HEK293 (cell line): ENCODE results near the gene PC.

ENCODE experiments used
- CTCF ChIA-PET: fragments of 350-600 bp; formaldehyde crosslinking; extraction: SDS; loops from one replicate; lab custom pipeline; 2021; ENCODE audit warnings: antibody characterized with exemption; lab: Yijun Ruan, JAX
- POLR2A ChIA-PET: fragments of 300-600 bp; formaldehyde crosslinking; extraction: SDS; loops from one replicate; lab custom pipeline; 2020; ENCODE audit warnings: antibody characterized with exemption, inconsistent platforms; lab: Yijun Ruan, JAX
- H3K27ac ChIP-seq: fragments of 200-500 bp; sonication (Bioruptor generic); 2 replicates; pipeline ENCODE4 v1.5.1; 2014; ENCODE audit warnings: low read depth, low read length, control low read depth, inconsistent platforms; ENCODE audit errors: extremely low read depth
- H3K36me3 ChIP-seq, 2 experiments: fragments of 200-500 bp in 1 of 2; sonication (Bioruptor generic) in 1 of 2; 1 replicate in 1 of 2; 2 replicates in 1 of 2; pipeline ENCODE4 v1.5.1; 2014 to 2017; ENCODE audit warnings: inconsistent platforms in 2 of 2, low read length in 2 of 2; ENCODE audit not compliant: control insufficient read depth in 2 of 2, insufficient read depth in 1 of 2
- H3K4me1 ChIP-seq: fragments of 200-500 bp; sonication (Bioruptor generic); 2 replicates; pipeline ENCODE4 v1.5.1; 2014; ENCODE audit warnings: mild to moderate bottlenecking, low read length, inconsistent platforms; ENCODE audit not compliant: control insufficient read depth, insufficient read depth
- H3K4me3 ChIP-seq: 2 replicates; pipeline ENCODE4 v1.5.1; 2011; ENCODE audit warnings: low read depth, mild to moderate bottlenecking, control low read depth, low read length, moderate library complexity
- H3K9me3 ChIP-seq: fragments of 200-500 bp; sonication (Bioruptor generic); 2 replicates; pipeline ENCODE4 v1.5.1; 2014; ENCODE audit warnings: low read depth, low read length, inconsistent platforms; ENCODE audit not compliant: control insufficient read depth, insufficient read depth
- KLF16 ChIP-seq: fragments of 450-650 bp; formaldehyde crosslinking; IDR thresholded peaks from 2 replicates; pipeline ENCODE4 v1.5.1; 2017; ENCODE audit warnings: missing biosample characterization, missing genetic modification characterization
- KLF9 ChIP-seq: fragments of 450-650 bp; formaldehyde crosslinking; IDR thresholded peaks from 2 replicates; pipeline ENCODE4 v1.5.1; 2016; ENCODE audit warnings: missing biosample characterization, missing genetic modification characterization, low read depth
- SP2 ChIP-seq: fragments of 450-650 bp; formaldehyde crosslinking; IDR thresholded peaks from 2 replicates; pipeline ENCODE4 v1.5.1; 2016; ENCODE audit warnings: missing biosample characterization, missing genetic modification characterization
- ZFP37 ChIP-seq: fragments of 450-650 bp; formaldehyde crosslinking; IDR thresholded peaks from 2 replicates; pipeline ENCODE4 v1.5.1; 2016; ENCODE audit warnings: missing biosample characterization, missing genetic modification characterization
- ZNF138 ChIP-seq: fragments of 450-650 bp; formaldehyde crosslinking; IDR thresholded peaks from 2 replicates; pipeline ENCODE4 v1.5.1; 2016; ENCODE audit warnings: missing biosample characterization, missing genetic modification characterization, borderline replicate concordance
- ZNF266 ChIP-seq: fragments of 450-650 bp; formaldehyde crosslinking; IDR thresholded peaks from 2 replicates; pipeline ENCODE4 v1.5.1; 2016; ENCODE audit warnings: missing biosample characterization, missing genetic modification characterization, low read depth
- ZNF274 ChIP-seq, 2 experiments: fragments of 200-500 bp in 1 of 2; fragments of 450-650 bp in 1 of 2; sonication (Bioruptor generic) in 1 of 2; formaldehyde crosslinking in 1 of 2; IDR thresholded peaks; 2 replicates each; pipeline versions ENCODE4 v1.5.1 to v1.6.1; 2014 to 2016; ENCODE audit warnings: borderline replicate concordance in 1 of 2, inconsistent platforms in 1 of 2, low read length in 1 of 2, missing biosample characterization in 1 of 2, missing genetic modification characterization in 1 of 2
- ZNF311 ChIP-seq: fragments of 450-650 bp; formaldehyde crosslinking; IDR thresholded peaks from 2 replicates; pipeline ENCODE4 v1.5.1; 2017; ENCODE audit warnings: missing biosample characterization, missing genetic modification characterization, borderline replicate concordance
- ZNF391 ChIP-seq: fragments of 450-650 bp; formaldehyde crosslinking; IDR thresholded peaks from 2 replicates; pipeline ENCODE4 v1.5.1; 2016; ENCODE audit warnings: low read depth, missing biosample characterization, missing genetic modification characterization, borderline replicate concordance
- ZNF423 ChIP-seq: fragments of 450-650 bp; formaldehyde crosslinking; IDR thresholded peaks from 2 replicates; pipeline ENCODE4 v1.5.1; 2016; ENCODE audit warnings: missing biosample characterization, missing genetic modification characterization
- ZNF529 ChIP-seq: fragments of 450-650 bp; formaldehyde crosslinking; IDR thresholded peaks from 2 replicates; pipeline ENCODE4 v1.5.1; 2017; ENCODE audit warnings: missing genetic modification characterization, missing biosample characterization; ENCODE audit not compliant: insufficient replicate concordance
- ZNF549 ChIP-seq: fragments of 450-650 bp; IDR thresholded peaks from 2 replicates; pipeline ENCODE4 v1.5.1; 2018; ENCODE audit warnings: missing biosample characterization, missing genetic modification characterization, mild to moderate bottlenecking, inconsistent platforms, moderate library complexity
- ZNF654 ChIP-seq: fragments of 450-650 bp; formaldehyde crosslinking; IDR thresholded peaks from 2 replicates; pipeline ENCODE4 v1.5.1; 2016; ENCODE audit warnings: low read depth, missing biosample characterization, missing genetic modification characterization
- ZNF664 ChIP-seq: fragments of 450-650 bp; formaldehyde crosslinking; IDR thresholded peaks from 2 replicates; pipeline ENCODE4 v1.5.1; 2016; ENCODE audit warnings: missing biosample characterization, missing genetic modification characterization
- TF ChIP-seq, protein P1 (sequence below): fragments of 450-650 bp; formaldehyde crosslinking; IDR thresholded peaks from 2 replicates; pipeline ENCODE4 v1.5.1; 2016; ENCODE audit warnings: missing biosample characterization, missing genetic modification characterization, borderline replicate concordance
- TF ChIP-seq, protein P2 (sequence below): fragments of 450-650 bp; formaldehyde crosslinking; optimal IDR thresholded peaks from 2 replicates; pipeline ENCODE3; 2016; ENCODE audit warnings: missing biosample characterization, mild to moderate bottlenecking, missing genetic modification characterization
- TF ChIP-seq, protein P3 (sequence below): fragments of 450-650 bp; formaldehyde crosslinking; IDR thresholded peaks from 2 replicates; pipeline ENCODE4 v1.5.1; 2017; ENCODE audit warnings: missing biosample characterization, missing genetic modification characterization
- TF ChIP-seq, protein P4 (sequence below): fragments of 450-650 bp; formaldehyde crosslinking; IDR thresholded peaks from 2 replicates; pipeline ENCODE4 v1.5.1; 2016; ENCODE audit warnings: missing biosample characterization, missing genetic modification characterization
- TF ChIP-seq, protein P5 (sequence below): fragments of 450-650 bp; formaldehyde crosslinking; IDR thresholded peaks from 2 replicates; pipeline ENCODE4 v1.5.1; 2017; ENCODE audit warnings: missing biosample characterization, missing genetic modification characterization

The PC gene

DNA sequence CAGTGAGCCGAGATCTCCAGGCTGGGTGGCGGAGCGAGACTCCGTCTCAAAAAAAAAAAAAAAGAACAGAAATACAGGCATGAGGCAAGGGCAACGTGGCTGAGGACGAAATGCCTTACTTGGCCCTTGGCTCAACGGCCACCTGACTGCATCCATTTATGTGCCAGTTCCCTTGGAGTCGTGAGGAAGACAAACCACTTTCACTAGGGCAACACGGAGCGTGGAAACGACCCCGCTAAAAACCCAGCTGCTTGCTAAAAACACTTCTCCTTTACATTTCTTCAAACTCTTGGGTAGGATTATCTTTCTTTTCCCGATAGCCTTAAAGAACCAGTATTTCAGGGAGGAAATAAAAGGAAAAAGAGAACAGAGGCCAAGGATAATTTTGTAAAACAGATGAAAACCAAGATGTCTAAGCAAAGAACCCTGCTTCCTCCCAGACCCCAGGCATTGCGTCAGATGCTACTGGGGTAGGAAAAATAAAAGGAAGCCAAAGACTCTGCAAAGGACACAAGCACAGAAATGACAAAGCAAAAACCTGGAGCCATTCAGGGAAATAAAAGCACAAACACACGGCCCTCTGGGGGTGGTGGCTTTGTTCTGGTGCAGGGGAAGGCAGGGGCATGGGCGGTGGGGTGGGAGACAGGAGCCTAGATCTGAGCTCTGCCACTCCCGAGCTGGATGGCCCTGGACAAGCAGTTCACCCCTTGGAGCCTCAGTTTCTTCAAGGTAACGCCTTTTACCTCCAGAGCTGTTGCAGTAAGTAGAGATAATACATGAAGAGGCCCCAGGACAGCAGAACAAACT, 37.0 kb downstream of the PC start:
- no peaks in the 10 kb centered on the region for H3K9me3 ChIP-seq
- H3K4me3 ChIP-seq: no peak overlapping the region
- ChIA-PET POLR2A (no interaction called here), CTCF (interaction anchor here (0.6 kb wide), 1 partner anchor 34 kb away, joined by 3 read pairs; no protein-coding TSS in a partner anchor)
- no peak overlapping the region for H3K27ac ChIP-seq
- no peaks in the 10 kb centered on the region for H3K4me1 ChIP-seq
- no peaks in the 10 kb centered on the region for H3K36me3 ChIP-seq
- TF ChIP-seq ZNF423 (tag by site-specific recombination): no peak
- TF ChIP-seq ZNF311: no peak
- no peak for TF ChIP-seq KLF9 (tag by site-specific recombination)
- no peak for TF ChIP-seq ZNF138 (tag by site-specific recombination)
- TF ChIP-seq, protein P1, sequence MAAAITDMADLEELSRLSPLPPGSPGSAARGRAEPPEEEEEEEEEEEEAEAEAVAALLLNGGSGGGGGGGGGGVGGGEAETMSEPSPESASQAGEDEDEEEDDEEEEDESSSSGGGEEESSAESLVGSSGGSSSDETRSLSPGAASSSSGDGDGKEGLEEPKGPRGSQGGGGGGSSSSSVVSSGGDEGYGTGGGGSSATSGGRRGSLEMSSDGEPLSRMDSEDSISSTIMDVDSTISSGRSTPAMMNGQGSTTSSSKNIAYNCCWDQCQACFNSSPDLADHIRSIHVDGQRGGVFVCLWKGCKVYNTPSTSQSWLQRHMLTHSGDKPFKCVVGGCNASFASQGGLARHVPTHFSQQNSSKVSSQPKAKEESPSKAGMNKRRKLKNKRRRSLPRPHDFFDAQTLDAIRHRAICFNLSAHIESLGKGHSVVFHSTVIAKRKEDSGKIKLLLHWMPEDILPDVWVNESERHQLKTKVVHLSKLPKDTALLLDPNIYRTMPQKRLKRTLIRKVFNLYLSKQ (tag by site-specific recombination): no peak
- TF ChIP-seq, protein P2, sequence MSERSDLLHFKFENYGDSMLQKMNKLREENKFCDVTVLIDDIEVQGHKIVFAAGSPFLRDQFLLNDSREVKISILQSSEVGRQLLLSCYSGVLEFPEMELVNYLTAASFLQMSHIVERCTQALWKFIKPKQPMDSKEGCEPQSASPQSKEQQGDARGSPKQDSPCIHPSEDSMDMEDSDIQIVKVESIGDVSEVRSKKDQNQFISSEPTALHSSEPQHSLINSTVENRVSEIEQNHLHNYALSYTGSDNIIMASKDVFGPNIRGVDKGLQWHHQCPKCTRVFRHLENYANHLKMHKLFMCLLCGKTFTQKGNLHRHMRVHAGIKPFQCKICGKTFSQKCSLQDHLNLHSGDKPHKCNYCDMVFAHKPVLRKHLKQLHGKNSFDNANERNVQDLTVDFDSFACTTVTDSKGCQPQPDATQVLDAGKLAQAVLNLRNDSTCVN (tag by site-specific recombination): no peak
- TF ChIP-seq, protein P3, sequence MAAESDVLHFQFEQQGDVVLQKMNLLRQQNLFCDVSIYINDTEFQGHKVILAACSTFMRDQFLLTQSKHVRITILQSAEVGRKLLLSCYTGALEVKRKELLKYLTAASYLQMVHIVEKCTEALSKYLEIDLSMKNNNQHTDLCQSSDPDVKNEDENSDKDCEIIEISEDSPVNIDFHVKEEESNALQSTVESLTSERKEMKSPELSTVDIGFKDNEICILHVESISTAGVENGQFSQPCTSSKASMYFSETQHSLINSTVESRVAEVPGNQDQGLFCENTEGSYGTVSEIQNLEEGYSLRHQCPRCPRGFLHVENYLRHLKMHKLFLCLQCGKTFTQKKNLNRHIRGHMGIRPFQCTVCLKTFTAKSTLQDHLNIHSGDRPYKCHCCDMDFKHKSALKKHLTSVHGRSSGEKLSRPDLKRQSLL (tag by site-specific recombination): no peak
- TF ChIP-seq ZNF549 (tag by site-specific recombination): no peak
- TF ChIP-seq ZNF529 (tag by site-specific recombination): no peak
- no peak for TF ChIP-seq ZFP37
- TF ChIP-seq ZNF654 (tag by site-specific recombination): no peak
- no peak for TF ChIP-seq ZNF391
- no peak for TF ChIP-seq ZNF274 (IDR thresholded peaks at IDR 0.05; ENCODE audit: low read length)
- no peak for TF ChIP-seq ZNF274 (tag by site-specific recombination; IDR thresholded peaks at IDR 0.05; ENCODE audit: borderline replicate concordance)
- TF ChIP-seq, protein P4, sequence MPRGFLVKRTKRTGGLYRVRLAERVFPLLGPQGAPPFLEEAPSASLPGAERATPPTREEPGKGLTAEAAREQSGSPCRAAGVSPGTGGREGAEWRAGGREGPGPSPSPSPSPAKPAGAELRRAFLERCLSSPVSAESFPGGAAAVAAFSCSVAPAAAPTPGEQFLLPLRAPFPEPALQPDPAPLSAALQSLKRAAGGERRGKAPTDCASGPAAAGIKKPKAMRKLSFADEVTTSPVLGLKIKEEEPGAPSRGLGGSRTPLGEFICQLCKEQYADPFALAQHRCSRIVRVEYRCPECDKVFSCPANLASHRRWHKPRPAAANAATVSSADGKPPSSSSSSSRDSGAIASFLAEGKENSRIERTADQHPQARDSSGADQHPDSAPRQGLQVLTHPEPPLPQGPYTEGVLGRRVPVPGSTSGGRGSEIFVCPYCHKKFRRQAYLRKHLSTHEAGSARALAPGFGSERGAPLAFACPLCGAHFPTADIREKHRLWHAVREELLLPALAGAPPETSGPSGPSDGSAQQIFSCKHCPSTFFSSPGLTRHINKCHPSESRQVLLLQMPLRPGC (tag by site-specific recombination): no peak
- TF ChIP-seq, protein P5, sequence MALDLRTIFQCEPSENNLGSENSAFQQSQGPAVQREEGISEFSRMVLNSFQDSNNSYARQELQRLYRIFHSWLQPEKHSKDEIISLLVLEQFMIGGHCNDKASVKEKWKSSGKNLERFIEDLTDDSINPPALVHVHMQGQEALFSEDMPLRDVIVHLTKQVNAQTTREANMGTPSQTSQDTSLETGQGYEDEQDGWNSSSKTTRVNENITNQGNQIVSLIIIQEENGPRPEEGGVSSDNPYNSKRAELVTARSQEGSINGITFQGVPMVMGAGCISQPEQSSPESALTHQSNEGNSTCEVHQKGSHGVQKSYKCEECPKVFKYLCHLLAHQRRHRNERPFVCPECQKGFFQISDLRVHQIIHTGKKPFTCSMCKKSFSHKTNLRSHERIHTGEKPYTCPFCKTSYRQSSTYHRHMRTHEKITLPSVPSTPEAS (tag by site-specific recombination): no peak
- TF ChIP-seq ZNF664 (tag by site-specific recombination): no peak
- TF ChIP-seq SP2 (tag by site-specific recombination): no peak
- TF ChIP-seq KLF16: no peak
- no peak for TF ChIP-seq ZNF266
